ENCODE results near the gene KLHL34. TPM values are rescaled to one million over a fixed set of nuclear protein-coding genes. Genes with fewer than 3 reads are reported as not detected.

Gene KLHL34
- total RNA-seq, 4 donors from 2014 or later, result 0.20 to 3.7 (median 1.8) TPM

Other genes starting within 250 kb of the KLHL34 start
- gene SMPX, start 99.8 kb upstream of the KLHL34 start, total RNA-seq, result 1 to 10 TPM in 2 of 4 donors, not detected in 2; 1.7 to 6.1 TPM
- gene MBTPS2, start 181.3 kb upstream of the KLHL34 start, total RNA-seq, result 1 to 10 TPM; 1.8 to 7.8 (median 4.7) TPM
- 1 to 10 TPM in 3 of 4 donors, not detected in 1; 1.2 to 2.4 (median 1.6) TPM for gene YY2, start 197.7 kb upstream of the KLHL34 start, total RNA-seq